Astrocyte of the cerebellum (primary cell): Measurements from ENCODE around the gene STPG2.

Experiments
- DNase-seq: peaks from one replicate; pipeline ENCODE4 v3.0.0-alpha.2; 2011; ENCODE audit warnings: low read depth
- H3K4me3 ChIP-seq: 2 replicates; pipeline ENCODE4 v1.5.1; 2011; ENCODE audit warnings: mild to moderate bottlenecking, low read depth, low read length, moderate library complexity
- in situ Hi-C: cut with HindIII; loops from 2 replicates; pipeline ENCODE4 v1.10.0; 2017; ENCODE audit warnings: low sequenced_read_pairs
- TF ChIP-seq, protein P1 (sequence below): IDR thresholded peaks from 2 replicates; pipeline ENCODE4 v1.5.1; 2012; ENCODE audit warnings: low read length, low read depth, moderate library complexity, mild to moderate bottlenecking; ENCODE audit errors: missing control alignments

Gene STPG2

DNA sequence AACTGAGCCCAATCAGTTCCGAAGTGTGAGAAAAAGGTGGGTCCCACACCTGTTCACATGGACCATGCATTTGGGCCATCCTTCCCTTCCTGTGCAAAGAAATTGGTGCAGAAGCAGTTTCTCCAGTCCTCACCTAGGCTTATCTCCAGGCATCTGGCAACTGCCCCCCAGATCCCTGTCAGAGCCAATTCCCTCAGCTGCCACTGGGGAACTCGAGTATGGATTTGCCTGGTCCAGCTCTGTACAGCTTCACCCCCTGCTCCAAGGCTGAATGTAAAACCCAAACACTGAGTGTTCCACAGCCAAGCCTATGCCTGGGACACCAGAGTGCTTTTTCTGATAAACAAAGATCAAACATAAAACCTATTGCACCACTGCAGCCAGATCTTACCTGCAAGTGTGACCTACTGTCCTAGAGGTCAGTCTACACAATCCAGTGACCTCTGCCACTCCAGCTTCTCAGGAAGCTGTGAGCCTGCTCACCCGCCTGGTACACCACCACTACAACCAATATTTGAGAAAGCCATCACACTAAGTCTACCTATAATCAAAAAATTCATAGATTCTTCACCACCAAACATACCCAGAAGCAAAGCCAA is 136.4 kb downstream of the STPG2 start:
- in situ Hi-C loops: no loop called here
- no peak overlapping the region for H3K4me3 ChIP-seq
- TF ChIP-seq, protein P1, sequence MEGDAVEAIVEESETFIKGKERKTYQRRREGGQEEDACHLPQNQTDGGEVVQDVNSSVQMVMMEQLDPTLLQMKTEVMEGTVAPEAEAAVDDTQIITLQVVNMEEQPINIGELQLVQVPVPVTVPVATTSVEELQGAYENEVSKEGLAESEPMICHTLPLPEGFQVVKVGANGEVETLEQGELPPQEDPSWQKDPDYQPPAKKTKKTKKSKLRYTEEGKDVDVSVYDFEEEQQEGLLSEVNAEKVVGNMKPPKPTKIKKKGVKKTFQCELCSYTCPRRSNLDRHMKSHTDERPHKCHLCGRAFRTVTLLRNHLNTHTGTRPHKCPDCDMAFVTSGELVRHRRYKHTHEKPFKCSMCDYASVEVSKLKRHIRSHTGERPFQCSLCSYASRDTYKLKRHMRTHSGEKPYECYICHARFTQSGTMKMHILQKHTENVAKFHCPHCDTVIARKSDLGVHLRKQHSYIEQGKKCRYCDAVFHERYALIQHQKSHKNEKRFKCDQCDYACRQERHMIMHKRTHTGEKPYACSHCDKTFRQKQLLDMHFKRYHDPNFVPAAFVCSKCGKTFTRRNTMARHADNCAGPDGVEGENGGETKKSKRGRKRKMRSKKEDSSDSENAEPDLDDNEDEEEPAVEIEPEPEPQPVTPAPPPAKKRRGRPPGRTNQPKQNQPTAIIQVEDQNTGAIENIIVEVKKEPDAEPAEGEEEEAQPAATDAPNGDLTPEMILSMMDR: no peak
- no peak for DNase-seq

DNA sequence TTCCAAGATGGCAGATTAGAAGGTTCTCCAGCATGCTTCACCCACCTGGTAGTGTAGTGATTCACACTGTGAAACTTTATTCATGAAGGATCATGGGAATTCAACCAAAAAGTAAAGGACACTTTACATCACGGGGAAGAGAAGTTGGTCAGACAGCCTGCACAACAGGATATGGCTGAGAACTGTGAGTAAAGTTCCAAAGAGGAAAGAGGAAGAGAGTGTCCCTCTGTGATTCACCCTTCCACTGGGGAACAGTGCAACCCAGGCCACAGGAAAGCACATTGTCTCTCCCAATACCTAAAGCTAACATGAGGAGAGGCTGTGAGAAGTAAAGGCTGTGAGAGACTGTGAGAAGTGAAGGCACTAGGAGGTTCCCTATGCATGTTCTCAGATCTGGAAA is 137.2 kb downstream of the STPG2 start:
- DNase-seq: no peak
- TF ChIP-seq, protein P1: no peak
- no peak overlapping the region for H3K4me3 ChIP-seq
- in situ Hi-C loops: no loop called here

DNA sequence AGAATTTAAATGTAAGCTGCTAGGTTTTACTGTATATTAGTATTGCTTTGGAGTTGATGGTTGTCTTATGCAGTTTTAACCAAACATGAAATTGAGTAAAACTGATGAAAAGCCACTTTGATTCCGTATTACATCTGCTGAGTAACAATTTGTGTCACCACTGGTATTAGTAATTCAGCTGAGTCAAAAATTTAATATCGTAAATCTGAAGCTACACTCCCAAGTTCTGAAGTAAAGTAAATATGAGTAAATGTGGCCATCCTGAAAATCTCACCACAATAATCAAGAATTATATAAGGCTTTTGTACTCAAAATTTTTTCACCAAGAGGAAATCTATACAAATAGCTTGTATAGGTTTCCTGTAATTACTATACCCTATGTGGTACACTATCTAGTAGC is 142.3 kb downstream of the STPG2 start:
- TF ChIP-seq, protein P1: no peak
- DNase-seq: no peak
- in situ Hi-C loops: no loop called here
- no peak overlapping the region for H3K4me3 ChIP-seq

DNA sequence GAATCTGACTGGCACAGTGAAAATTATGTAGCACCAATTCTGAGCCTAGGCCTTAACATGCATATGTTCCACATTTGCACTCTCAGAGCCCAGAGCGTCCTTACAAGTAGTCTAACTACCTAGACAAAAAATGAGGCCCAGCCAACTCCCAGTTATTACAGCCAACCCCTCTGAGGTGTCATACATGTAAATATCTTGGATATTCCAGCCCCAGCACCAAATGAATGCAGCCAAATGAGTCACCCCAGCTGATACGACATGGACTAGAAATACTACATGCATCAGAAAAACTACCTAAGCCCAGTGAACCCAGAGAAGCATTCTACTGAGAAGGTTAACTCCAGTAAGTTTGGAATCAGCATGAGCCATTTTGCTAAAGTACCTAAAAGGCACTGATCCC is 145.1 kb downstream of the STPG2 start:
- no peak overlapping the region for H3K4me3 ChIP-seq
- no peak for DNase-seq
- in situ Hi-C loops: no loop called here
- TF ChIP-seq, protein P1: no peak

DNA sequence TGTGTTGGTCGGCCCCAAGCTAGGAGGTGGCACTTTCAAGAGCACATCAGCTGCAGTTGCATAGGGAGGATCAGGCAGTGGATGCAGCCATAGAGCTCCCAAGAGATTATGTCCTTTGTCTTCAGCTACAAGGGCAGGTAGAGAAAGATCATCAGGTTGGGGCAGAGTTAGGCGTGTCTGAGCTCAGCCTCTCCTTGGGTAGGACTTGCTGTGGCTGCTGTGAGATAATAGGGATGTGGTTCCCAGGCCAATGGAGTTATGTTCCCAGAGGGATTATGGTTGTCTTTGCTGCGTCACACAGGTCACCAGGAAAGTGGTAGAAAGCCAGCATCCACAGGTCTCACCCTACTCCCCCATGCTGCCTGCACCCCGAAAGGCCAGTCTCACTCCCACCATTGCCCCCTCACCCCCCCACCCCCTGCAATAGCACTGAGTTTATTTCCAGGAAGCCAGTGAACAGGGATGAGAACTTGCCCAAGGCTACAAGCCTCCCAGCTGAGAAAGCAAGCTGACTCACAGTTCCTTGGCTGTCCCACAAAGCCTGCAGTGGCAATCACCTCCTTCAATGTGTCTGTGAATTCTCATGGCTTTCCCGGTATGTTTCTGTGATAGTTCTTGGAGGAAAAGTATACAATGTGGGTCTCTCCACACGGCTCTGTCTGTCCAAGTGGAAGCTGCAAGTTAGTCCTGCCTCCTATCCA is 148.4 kb downstream of the STPG2 start:
- TF ChIP-seq, protein P1: no peak
- in situ Hi-C loops: no loop called here
- H3K4me3 ChIP-seq: no peak overlapping the region
- no peak for DNase-seq

DNA sequence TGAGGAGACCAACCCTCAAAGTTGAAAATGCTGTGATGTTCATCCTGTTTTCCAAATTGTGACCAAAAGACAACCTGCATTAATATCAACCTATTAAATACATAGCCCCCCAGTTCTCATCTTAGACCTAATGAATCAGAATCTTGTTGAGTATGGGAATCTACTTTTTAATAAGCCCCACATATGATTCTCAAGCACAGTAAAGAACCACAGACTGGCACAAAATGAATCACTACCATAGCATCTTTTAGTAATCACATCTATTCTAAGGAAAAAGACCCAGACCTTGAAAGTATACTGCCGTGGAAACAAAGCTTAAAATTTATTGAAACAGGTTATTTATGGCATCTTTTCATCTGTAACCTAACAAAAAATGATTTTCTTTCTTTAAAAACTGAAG is 152.9 kb downstream of the STPG2 start:
- DNase-seq: no peak
- in situ Hi-C loops: no loop called here
- TF ChIP-seq, protein P1: no peak
- H3K4me3 ChIP-seq: no peak overlapping the region
